HepG2 (cell line): Measurements from ENCODE around the gene MICOS13. TPM values are rescaled to one million over a fixed set of nuclear protein-coding genes. Genes with fewer than 3 reads are reported as not detected.

Source experiments
- ATF7 ChIP-seq, 2 experiments: fragments of 450-650 bp in 1 of 2; sonication (generic) in 1 of 2; formaldehyde crosslinking in 1 of 2; IDR thresholded peaks; 2 replicates each; pipeline versions ENCODE4 v1.4.0 to v1.6.1; 2016 to 2020; ENCODE audit warnings: antibody characterized with exemption in 1 of 2, mild to moderate bottlenecking in 1 of 2, missing genetic modification reagents in 1 of 2
- ESRRA ChIP-seq: sonication (generic); formaldehyde crosslinking; IDR thresholded peaks from 2 replicates; pipeline ENCODE4 v1.5.1; 2020; ENCODE audit warnings: mild to moderate bottlenecking, low read depth, missing genetic modification reagents
- GATA4 ChIP-seq: sonication (generic); IDR thresholded peaks from 2 replicates; pipeline ENCODE4 v1.6.1; 2016; ENCODE audit warnings: antibody characterized with exemption, low read depth, borderline replicate concordance
- KDM2A ChIP-seq: sonication (generic); formaldehyde crosslinking; IDR thresholded peaks from 2 replicates; pipeline ENCODE4 v1.4.0; 2020; ENCODE audit warnings: low read depth, missing genetic modification reagents, borderline replicate concordance
- KDM5A ChIP-seq: fragments of 200-600 bp; sonication (generic); IDR thresholded peaks from 2 replicates; pipeline ENCODE4 v1.7.0; 2018; ENCODE audit warnings: antibody characterized with exemption, mild to moderate bottlenecking, low read length, borderline replicate concordance
- KDM5B ChIP-seq: sonication (generic); formaldehyde crosslinking; IDR thresholded peaks from 2 replicates; pipeline ENCODE4 v1.4.0; 2020; ENCODE audit warnings: missing genetic modification reagents, mild to moderate bottlenecking, borderline replicate concordance
- LCORL ChIP-seq, 2 experiments: fragments of 450-650 bp in 1 of 2; sonication (generic) in 1 of 2; formaldehyde crosslinking in 1 of 2; IDR thresholded peaks; 2 replicates each; pipeline versions ENCODE4 v1.5.0 to v1.6.1; 2017 to 2020; ENCODE audit warnings: antibody characterized with exemption in 1 of 2, missing genetic modification reagents in 1 of 2
- MEIS2 ChIP-seq: sonication (generic); formaldehyde crosslinking; IDR thresholded peaks from 2 replicates; pipeline ENCODE4 v1.9.0; 2021; ENCODE audit warnings: mild to moderate bottlenecking, missing genetic modification reagents
- SNAPC4 ChIP-seq: sonication (generic); formaldehyde crosslinking; IDR thresholded peaks from 2 replicates; pipeline ENCODE4 v1.4.0; 2020; ENCODE audit warnings: mild to moderate bottlenecking, missing genetic modification reagents
- ZNF264 ChIP-seq: sonication (generic); formaldehyde crosslinking; IDR thresholded peaks from 2 replicates; pipeline ENCODE4 v1.4.0; 2020; ENCODE audit warnings: missing genetic modification reagents
- ZNF350 ChIP-seq: sonication (generic); formaldehyde crosslinking; IDR thresholded peaks from 2 replicates; pipeline ENCODE4 v1.4.0; 2020; ENCODE audit warnings: mild to moderate bottlenecking, low read depth, missing genetic modification reagents, borderline replicate concordance
- ZNF777 ChIP-seq: sonication (generic); formaldehyde crosslinking; IDR thresholded peaks from 2 replicates; pipeline ENCODE4 v1.4.0; 2020; ENCODE audit warnings: missing genetic modification reagents
- polyA plus RNA-seq, 8 experiments: library from polyadenylated mRNA; depleted of rRNA in 3 of 8; stranded (reverse) in 7 of 8; unstranded in 1 of 8; fragments of >200 nt; fragmentation: Illumina TruSeq in 4 of 8; extraction: Trizol in 4 of 8; gene quantifications; 2 replicates each; pipeline versions ENCODE4 v1.2.1 to v1.2.3, GENCODE V29; 2011 to 2016; ENCODE audit warnings: low read depth in 4 of 8, missing spikeins in 1 of 8, mixed read lengths in 1 of 8; ENCODE audit not compliant: insufficient read depth in 1 of 8
- total RNA-seq, 5 experiments: library from RNA; depleted of rRNA; stranded (reverse); fragments of >200 nt; fragmentation: Illumina TruSeq; extraction: Trizol; gene quantifications; 2 replicates each; pipeline ENCODE4 v1.2.3, GENCODE V29; 2016; ENCODE audit warnings: low read depth in 1 of 5
- TF ChIP-seq, protein P1 (sequence below): sonication (generic); formaldehyde crosslinking; IDR thresholded peaks from 2 replicates; pipeline ENCODE4 v1.4.0; 2020; ENCODE audit warnings: missing genetic modification reagents, mild to moderate bottlenecking, borderline replicate concordance
- TF ChIP-seq, protein P2 (sequence below): sonication (generic); formaldehyde crosslinking; conservative IDR thresholded peaks from 2 replicates; pipeline ENCODE4 v1.4.0; 2020; ENCODE audit warnings: missing genetic modification reagents
- TF ChIP-seq, protein P3 (sequence below): sonication (generic); formaldehyde crosslinking; IDR thresholded peaks from 2 replicates; pipeline ENCODE4 v1.9.0; 2021; ENCODE audit warnings: missing genetic modification reagents, mild to moderate bottlenecking, borderline replicate concordance

MICOS13 gene
- total and polyA plus RNA-seq, 2 of the 13 experiments (the other 11 are each of a cell fraction or from before 2014, with no cell fraction given): 28.8 to 35.4 TPM

- TF ChIP-seq, protein P1, sequence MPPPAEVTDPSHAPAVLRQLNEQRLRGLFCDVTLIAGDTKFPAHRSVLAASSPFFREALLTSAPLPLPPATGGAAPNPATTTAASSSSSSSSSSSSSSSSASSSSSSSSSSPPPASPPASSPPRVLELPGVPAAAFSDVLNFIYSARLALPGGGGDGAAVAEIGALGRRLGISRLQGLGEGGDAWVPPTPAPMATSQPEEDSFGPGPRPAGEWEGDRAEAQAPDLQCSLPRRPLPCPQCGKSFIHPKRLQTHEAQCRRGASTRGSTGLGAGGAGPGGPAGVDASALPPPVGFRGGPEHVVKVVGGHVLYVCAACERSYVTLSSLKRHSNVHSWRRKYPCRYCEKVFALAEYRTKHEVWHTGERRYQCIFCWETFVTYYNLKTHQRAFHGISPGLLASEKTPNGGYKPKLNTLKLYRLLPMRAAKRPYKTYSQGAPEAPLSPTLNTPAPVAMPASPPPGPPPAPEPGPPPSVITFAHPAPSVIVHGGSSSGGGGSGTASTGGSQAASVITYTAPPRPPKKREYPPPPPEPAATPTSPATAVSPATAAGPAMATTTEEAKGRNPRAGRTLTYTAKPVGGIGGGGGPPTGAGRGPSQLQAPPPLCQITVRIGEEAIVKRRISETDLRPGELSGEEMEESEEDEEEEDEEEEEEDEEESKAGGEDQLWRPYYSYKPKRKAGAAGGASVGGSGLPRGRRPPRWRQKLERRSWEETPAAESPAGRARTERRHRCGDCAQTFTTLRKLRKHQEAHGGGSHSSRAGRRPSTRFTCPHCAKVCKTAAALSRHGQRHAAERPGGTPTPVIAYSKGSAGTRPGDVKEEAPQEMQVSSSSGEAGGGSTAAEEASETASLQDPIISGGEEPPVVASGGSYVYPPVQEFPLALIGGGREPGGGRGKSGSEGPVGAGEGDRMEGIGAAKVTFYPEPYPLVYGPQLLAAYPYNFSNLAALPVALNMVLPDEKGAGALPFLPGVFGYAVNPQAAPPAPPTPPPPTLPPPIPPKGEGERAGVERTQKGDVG (CRISPR knock-in tag): peak; percentile 79; the same call in 1 of the 2 replicates
- peak; percentile 96 for TF ChIP-seq KDM2A
- no peak for TF ChIP-seq ATF7 (IDR thresholded peaks at IDR 0.05)
- no peak for TF ChIP-seq ATF7 (CRISPR knock-in tag; IDR thresholded peaks at IDR 0.05)
- TF ChIP-seq ZNF777 (CRISPR knock-in tag): no peak; the same call in none of the 2 replicates
- peak; percentile 90 for TF ChIP-seq MEIS2 (CRISPR knock-in tag)
- TF ChIP-seq, protein P2, sequence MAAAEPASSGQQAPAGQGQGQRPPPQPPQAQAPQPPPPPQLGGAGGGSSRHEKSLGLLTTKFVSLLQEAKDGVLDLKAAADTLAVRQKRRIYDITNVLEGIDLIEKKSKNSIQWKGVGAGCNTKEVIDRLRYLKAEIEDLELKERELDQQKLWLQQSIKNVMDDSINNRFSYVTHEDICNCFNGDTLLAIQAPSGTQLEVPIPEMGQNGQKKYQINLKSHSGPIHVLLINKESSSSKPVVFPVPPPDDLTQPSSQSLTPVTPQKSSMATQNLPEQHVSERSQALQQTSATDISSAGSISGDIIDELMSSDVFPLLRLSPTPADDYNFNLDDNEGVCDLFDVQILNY: peak; percentile 30; the same call in 1 of the 2 replicates
- no peak for TF ChIP-seq ESRRA (CRISPR knock-in tag)
- peak; percentile 84 for TF ChIP-seq GATA4
- peak; percentile 51; the same call in 1 of the 2 replicates for TF ChIP-seq ZNF264
- TF ChIP-seq LCORL (IDR thresholded peaks at IDR 0.05): no peak
- TF ChIP-seq LCORL (CRISPR knock-in tag; IDR thresholded peaks at IDR 0.05): peak; percentile 72; the same call in 1 of the 2 replicates
- peak; percentile 94 for TF ChIP-seq ZNF350 (CRISPR knock-in tag)
- peak; percentile 91 for TF ChIP-seq SNAPC4 (CRISPR knock-in tag)
- peak; percentile 66; the same call in 1 of the 2 replicates for TF ChIP-seq KDM5A
- TF ChIP-seq KDM5B (CRISPR knock-in tag): peak; percentile 71; the same call in 1 of the 2 replicates
- TF ChIP-seq, protein P3, sequence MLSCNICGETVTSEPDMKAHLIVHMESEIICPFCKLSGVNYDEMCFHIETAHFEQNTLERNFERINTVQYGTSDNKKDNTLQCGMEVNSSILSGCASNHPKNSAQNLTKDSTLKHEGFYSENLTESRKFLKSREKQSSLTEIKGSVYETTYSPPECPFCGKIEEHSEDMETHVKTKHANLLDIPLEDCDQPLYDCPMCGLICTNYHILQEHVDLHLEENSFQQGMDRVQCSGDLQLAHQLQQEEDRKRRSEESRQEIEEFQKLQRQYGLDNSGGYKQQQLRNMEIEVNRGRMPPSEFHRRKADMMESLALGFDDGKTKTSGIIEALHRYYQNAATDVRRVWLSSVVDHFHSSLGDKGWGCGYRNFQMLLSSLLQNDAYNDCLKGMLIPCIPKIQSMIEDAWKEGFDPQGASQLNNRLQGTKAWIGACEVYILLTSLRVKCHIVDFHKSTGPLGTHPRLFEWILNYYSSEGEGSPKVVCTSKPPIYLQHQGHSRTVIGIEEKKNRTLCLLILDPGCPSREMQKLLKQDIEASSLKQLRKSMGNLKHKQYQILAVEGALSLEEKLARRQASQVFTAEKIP (CRISPR knock-in tag): no peak
Measured at GRCh38 chr19:5690125-5690954, 10.0 kb upstream of the MICOS13 start, which contains the start of gene RPL36 (continued).
